ENCODE data around the gene S100A7A.

S100A7A gene

GRCh38 chr1:153415850-153416570 lies at the start of gene S100A7A:
Gene S100A7A, plus strand, starts transcription at chr1:153416520. Its CDS starts 1,563 bp downstream, at chr1:153418083.
- no peak for DNase-seq

- no peak for DNase-seq
Observed at GRCh38 chr1:153367090-153367489, 49.2 kb upstream of the S100A7A start.

- no peak for DNase-seq
Observed at GRCh38 chr1:153368495-153368894, 47.8 kb upstream of the S100A7A start.

- DNase-seq: no peak
Observed at GRCh38 chr1:153370146-153370545, 46.2 kb upstream of the S100A7A start.

DNA sequence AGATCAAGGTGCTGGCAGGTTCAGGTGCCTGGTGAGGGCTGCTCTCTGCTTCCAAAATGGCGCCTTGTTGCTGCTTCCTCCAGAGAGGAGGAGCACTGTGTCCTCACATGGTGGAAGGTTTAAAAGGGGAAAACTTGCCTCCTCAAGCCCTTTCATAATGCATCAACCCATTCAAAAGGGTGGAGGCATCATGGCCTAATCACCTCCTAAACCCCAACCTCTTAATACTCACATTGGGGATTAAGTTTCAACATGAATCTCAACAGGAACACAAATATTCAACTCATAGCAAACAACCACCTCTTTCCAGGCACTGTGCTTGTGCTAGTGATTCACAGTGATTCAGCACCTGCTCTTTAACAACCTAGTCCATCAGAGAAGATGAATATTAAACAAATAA lies 45.1 kb upstream of the S100A7A start:
- DNase-seq: no peak

DNA sequence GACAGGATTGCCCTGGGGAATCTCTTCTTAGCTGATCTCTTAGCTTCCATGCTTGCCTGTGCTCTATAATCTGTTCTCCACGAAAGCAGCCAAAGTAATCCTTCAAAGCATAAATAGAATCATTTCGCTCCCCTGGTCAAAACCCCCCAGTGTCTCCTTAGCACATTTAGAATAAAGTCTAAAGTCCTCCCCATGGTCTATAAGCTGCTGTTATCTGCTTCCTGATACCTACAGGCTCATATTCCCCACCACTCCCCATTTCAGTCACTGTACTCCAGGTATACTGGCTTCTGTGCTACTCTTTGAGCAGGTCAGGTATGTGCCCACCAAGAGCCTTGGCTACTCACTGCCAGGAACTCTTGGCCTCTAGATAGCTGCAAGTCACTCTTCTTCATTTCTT lies 43.7 kb upstream of the S100A7A start:
- no peak for DNase-seq

GRCh38 chr1:153374071-153374470 lies 42.2 kb upstream of the S100A7A start:
- no peak for DNase-seq

- DNase-seq: no peak
Observed at GRCh38 chr1:153375511-153375910, 40.8 kb upstream of the S100A7A start, which contains the start of gene S100A12. Gene S100A12, minus strand, starts transcription at chr1:153375621. Its CDS starts 1,029 bp downstream, at chr1:153374592.

- DNase-seq: no peak
Observed at GRCh38 chr1:153379591-153379990, 36.7 kb upstream of the S100A7A start.

- no peak for DNase-seq
Observed at GRCh38 chr1:153380711-153381110, 35.6 kb upstream of the S100A7A start.

GRCh38 chr1:153384958-153385580 lies 31.3 kb upstream of the S100A7A start:
- DNase-seq: no peak

GRCh38 chr1:153386500-153386901 lies 29.8 kb upstream of the S100A7A start:
- DNase-seq: no peak

- DNase-seq: no peak
Observed at GRCh38 chr1:153387001-153387400, 29.3 kb upstream of the S100A7A start.

GRCh38 chr1:153387785-153388184 lies 28.5 kb upstream of the S100A7A start:
- DNase-seq: no peak

GRCh38 chr1:153389401-153389800 lies 26.9 kb upstream of the S100A7A start:
- no peak for DNase-seq

- DNase-seq: no peak
Observed at GRCh38 chr1:153389973-153390879, 26.1 kb upstream of the S100A7A start.

DNA sequence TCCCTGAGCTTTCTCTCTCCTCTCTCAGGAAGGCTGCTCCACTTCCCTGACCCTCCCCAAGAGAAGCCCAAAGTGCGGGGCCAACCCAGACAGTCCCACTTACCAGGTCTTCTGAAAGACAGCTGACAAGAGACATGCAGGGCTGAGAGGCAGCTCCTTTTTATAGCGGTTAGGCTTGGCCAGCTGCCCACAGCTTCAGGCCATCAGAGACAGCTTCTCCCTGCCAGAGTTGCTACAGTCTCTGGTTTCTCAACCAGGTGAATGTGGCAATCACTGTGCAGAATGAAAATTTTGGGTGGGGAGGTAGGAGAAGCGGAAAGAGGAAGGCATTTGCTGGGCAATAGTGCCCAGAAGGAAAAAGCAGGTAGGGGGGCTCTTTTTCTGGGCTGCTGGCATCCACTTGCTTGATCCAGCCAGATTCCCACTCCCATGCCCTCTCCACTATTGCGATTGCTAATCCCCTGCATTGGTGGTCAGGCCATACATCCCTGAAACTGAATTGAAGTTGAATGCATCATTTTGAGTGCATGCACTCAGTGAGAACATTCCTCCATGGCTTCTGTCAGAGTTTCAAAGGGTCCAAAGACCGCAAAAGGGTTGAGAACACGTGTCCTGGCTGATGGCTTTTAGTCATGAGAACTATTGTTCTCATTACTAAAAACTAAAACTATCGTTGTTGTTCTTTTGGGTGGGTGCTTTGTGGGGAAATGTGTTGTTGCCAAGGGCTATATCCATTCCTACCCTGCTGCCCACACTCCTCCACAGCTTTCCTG lies 25.2 kb upstream of the S100A7A start, which contains the start of gene S100A8:
Gene S100A8 (minus strand): TSS at position 136 of the 773 bp plus-strand sequence. CDS start 538 bp downstream, outside the sequence.
- no peak for DNase-seq

GRCh38 chr1:153392258-153392657 lies 24.1 kb upstream of the S100A7A start:
- no peak for DNase-seq

DNA sequence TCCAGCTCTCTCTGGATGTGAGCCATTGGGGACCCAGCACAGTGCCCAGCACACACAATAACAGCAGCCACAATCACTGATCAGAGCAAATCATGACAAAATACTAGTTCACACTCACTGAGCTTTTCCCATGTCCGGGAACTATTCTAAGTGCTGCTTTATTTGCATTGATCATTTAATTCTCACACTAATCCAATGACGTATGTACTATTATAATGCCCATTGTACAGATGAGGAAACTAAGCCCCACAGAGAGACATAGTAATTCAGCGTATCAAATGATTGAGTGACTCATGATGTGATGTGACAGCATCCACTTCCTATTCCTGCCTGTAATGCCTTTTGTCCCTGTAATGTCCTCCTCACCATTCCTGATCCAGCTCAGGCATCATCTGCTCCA lies 23.5 kb upstream of the S100A7A start:
- no peak for DNase-seq

- no peak for DNase-seq
Observed at GRCh38 chr1:153393926-153394325, 22.4 kb upstream of the S100A7A start.

- DNase-seq: no peak
Observed at GRCh38 chr1:153394391-153394790, 21.9 kb upstream of the S100A7A start.

- no peak for DNase-seq
Observed at GRCh38 chr1:153395136-153395685, 21.1 kb upstream of the S100A7A start.
